Measurements from ENCODE around the gene SERINC3. TPM values are rescaled to one million over a fixed set of nuclear protein-coding genes. Genes with fewer than 3 reads are reported as not detected.

Gene SERINC3
- total and polyA plus RNA-seq, 2 of the 8 experiments (the other 6 are each of a cell fraction or from before 2014, with no cell fraction given): 47.2 to 66.0 TPM

- TF ChIP-seq ATF3 (IDR thresholded peaks at IDR 0.05; ENCODE audit: insufficient read depth, low read depth, low read length) (no peak), RBBP5 (IDR thresholded peaks at IDR 0.05; ENCODE audit: borderline replicate concordance, low read depth, low read length) (no peak)
Observed at GRCh38 chr20:44478206-44478605, 43.7 kb downstream of the SERINC3 start (continued).
